Endometrial microvascular endothelial cells (primary cell): ENCODE results near the gene GRSF1. TPM values are rescaled to one million over a fixed set of nuclear protein-coding genes. Genes with fewer than 3 reads are reported as not detected.
"Not testable (repeated sequence)": the region's sequence is repeated elsewhere in the genome, so short reads cannot be mapped to it uniquely, and the experiment has no call there.

Source experiments
- in situ Hi-C: cut with HindIII; loops from 2 replicates; pipeline ENCODE4 v1.10.0; 2017; ENCODE audit warnings: low sequenced_read_pairs, low pct_unique_long_range_greater_than_20kb; ENCODE audit errors: inconsistent ontology term
- total RNA-seq: library from RNA; depleted of rRNA; stranded (reverse); fragments of >200 nt; gene quantifications from one replicate; pipeline ENCODE4 v1.2.3, GENCODE V29; 2015; ENCODE audit errors: inconsistent ontology term

Gene GRSF1
- total RNA-seq, 1 donor from 2014 or later: 67.6 TPM

- in situ Hi-C loops: no loop called here
These were observed 60.7 kb downstream of the GRSF1 start for GRCh38 chr4:70778888-70779422.

DNA sequence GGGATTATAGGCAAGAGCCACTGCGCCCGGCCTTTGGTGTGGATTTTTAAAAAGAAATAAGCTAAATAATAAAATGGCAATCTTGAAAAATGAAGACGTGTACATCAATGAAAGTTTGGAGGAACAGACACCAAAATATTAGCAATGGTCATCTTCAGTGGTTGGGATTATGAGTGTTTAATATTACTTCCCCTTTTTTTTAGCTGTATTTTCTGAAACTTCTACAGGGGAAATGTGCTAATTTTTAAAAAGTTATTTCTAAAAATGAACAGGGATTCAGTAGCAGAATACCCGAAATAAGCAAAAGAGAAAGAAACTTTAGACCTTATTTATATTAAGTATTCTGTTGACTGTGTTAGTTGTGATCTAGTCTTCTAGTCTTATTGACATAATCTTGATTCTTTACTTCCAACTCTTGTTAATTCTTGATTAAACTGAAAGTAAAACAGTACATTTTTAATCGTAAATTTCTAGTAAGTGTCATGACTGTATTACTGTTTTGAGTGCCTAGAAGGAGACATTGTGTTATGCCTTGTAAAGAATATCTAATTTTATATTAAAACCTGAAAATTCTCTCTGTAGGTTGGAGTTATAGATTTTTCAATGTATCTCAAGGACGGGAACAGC lies 66.6 kb downstream of the GRSF1 start:
- in situ Hi-C loops: no loop called here

GRCh38 chr4:70769396-70769795 lies 70.3 kb downstream of the GRSF1 start:
- in situ Hi-C loops: not testable (repeated sequence)

GRCh38 chr4:70768301-70768948 lies 71.3 kb downstream of the GRSF1 start:
- in situ Hi-C loops: no loop called here

Other genes with a start within 250 kb of the GRSF1 start
- gene AMBN, start 247.6 kb downstream of the GRSF1 start, total RNA-seq: not detected
- not detected for gene ENAM, start 211.1 kb downstream of the GRSF1 start, total RNA-seq
- not detected for gene JCHAIN, start 173.4 kb downstream of the GRSF1 start, total RNA-seq
- gene UTP3, start 151.4 kb downstream of the GRSF1 start, total RNA-seq: 23.7 TPM
- gene RUFY3, start 117.9 kb downstream of the GRSF1 start, total RNA-seq: 9.7 TPM
- 14.1 TPM for gene MOB1B, start 62.5 kb upstream of the GRSF1 start, total RNA-seq
- gene DCK, start 153.8 kb upstream of the GRSF1 start, total RNA-seq: 16.2 TPM